GM23338 (cell line): ENCODE data around the gene PRKAA2.

Source experiments
- CREB1 ChIP-seq: fragments of 250-450 bp; sonication (Bioruptor Pico); IDR thresholded peaks from 2 replicates; pipeline ENCODE4 v1.5.0; 2020; ENCODE audit warnings: low read depth, mild to moderate bottlenecking, moderate library complexity
- EZH2 ChIP-seq: fragments of 200-600 bp; sonication (generic); IDR thresholded peaks from one replicate; pipeline ENCODE4 v1.8.0; 2017; ENCODE audit warnings: antibody characterized with exemption, mild to moderate bottlenecking, low read depth; ENCODE audit not compliant: unreplicated experiment
- EZH2phosphoT487 ChIP-seq: fragments of 200-600 bp; sonication (generic); IDR thresholded peaks from one replicate; pipeline ENCODE4 v1.8.1; 2018; ENCODE audit warnings: antibody characterized with exemption; ENCODE audit not compliant: unreplicated experiment
- NANOG ChIP-seq: IDR thresholded peaks from 2 replicates; pipeline ENCODE4 v1.6.1; 2016; ENCODE audit warnings: antibody characterized with exemption, borderline replicate concordance
- POLR2AphosphoS5 ChIP-seq: IDR thresholded peaks from 2 replicates; pipeline ENCODE4 v1.6.1; 2016; ENCODE audit warnings: antibody characterized with exemption, low read depth
- STAT1 ChIP-seq: IDR thresholded peaks from one replicate; pipeline ENCODE4 v1.6.1; 2016; ENCODE audit warnings: antibody characterized with exemption; ENCODE audit not compliant: unreplicated experiment
- TF ChIP-seq, protein P1 (sequence below), 2 experiments: fragments of 200-600 bp in 1 of 2; sonication (generic) in 1 of 2; conservative IDR thresholded peaks; 2 replicates each; pipeline versions ENCODE4 v1.5.1 to v1.6.1; 2016 to 2017; ENCODE audit warnings: antibody characterized with exemption in 2 of 2, low read depth in 2 of 2, mild to moderate bottlenecking in 2 of 2, moderate library complexity in 1 of 2

DNA sequence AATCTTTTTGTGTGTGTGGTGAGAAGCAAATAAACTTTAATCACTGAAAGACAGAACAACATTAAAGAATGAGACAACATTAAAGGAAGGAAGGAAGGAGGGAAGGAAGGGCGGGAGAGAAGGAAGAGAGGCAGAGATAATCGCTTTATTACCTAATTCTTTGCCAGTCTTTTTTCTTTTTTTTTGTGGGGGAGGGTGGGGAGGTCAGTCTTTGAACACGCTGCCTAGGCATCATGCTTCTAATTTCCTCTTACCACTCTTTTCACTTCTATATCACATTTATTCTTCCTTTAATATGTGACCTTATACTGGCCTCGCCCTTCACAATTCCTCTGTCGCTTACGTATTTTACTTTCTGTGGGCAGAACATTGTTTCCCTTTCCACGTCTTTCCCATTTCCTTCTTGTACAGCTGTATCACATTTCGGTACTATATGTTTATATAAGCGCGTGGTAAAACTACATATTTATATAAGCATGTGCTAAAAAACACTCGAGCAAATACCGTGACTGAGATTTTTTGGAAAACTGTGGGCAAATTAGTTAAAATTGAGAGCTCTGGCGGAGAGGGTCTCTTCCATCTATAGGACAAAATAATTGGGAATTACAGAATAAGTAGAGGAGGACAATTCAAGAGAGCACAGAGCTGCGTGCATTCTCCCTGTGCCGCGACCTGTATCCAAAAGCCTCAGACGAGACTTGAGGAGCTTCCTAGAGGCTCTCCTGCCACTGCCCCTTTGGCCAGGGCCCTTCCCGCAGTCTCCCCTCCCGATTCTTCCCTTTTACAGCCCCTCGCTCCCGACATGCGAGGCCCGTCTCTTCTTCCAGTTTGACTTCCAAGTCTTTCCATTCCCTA is 823 bp upstream of the PRKAA2 start:
- TF ChIP-seq, protein P1, sequence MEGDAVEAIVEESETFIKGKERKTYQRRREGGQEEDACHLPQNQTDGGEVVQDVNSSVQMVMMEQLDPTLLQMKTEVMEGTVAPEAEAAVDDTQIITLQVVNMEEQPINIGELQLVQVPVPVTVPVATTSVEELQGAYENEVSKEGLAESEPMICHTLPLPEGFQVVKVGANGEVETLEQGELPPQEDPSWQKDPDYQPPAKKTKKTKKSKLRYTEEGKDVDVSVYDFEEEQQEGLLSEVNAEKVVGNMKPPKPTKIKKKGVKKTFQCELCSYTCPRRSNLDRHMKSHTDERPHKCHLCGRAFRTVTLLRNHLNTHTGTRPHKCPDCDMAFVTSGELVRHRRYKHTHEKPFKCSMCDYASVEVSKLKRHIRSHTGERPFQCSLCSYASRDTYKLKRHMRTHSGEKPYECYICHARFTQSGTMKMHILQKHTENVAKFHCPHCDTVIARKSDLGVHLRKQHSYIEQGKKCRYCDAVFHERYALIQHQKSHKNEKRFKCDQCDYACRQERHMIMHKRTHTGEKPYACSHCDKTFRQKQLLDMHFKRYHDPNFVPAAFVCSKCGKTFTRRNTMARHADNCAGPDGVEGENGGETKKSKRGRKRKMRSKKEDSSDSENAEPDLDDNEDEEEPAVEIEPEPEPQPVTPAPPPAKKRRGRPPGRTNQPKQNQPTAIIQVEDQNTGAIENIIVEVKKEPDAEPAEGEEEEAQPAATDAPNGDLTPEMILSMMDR (conservative IDR thresholded peaks at IDR 0.05; ENCODE audit: low read depth in 2 of 2) = no peak
- TF ChIP-seq NANOG = no peak
- TF ChIP-seq POLR2AphosphoS5 = no peak
- no peak for TF ChIP-seq EZH2phosphoT487
- TF ChIP-seq CREB1 (CRISPR knock-in tag) = no peak
- no peak for TF ChIP-seq EZH2
- no peak for TF ChIP-seq STAT1
